GM18520 (cell line): ENCODE results near the gene ZNF320.
"Not testable (repeated sequence)": the region's sequence is repeated elsewhere in the genome, so short reads cannot be mapped to it uniquely, and the experiment has no call there.

ENCODE experiments used
- ATAC-seq: cut with Tn5 transposase; IDR thresholded peaks from one replicate; pipeline ENCODE4 v1.9.1; 2021; ENCODE audit not compliant: unreplicated experiment

ZNF320 gene

DNA sequence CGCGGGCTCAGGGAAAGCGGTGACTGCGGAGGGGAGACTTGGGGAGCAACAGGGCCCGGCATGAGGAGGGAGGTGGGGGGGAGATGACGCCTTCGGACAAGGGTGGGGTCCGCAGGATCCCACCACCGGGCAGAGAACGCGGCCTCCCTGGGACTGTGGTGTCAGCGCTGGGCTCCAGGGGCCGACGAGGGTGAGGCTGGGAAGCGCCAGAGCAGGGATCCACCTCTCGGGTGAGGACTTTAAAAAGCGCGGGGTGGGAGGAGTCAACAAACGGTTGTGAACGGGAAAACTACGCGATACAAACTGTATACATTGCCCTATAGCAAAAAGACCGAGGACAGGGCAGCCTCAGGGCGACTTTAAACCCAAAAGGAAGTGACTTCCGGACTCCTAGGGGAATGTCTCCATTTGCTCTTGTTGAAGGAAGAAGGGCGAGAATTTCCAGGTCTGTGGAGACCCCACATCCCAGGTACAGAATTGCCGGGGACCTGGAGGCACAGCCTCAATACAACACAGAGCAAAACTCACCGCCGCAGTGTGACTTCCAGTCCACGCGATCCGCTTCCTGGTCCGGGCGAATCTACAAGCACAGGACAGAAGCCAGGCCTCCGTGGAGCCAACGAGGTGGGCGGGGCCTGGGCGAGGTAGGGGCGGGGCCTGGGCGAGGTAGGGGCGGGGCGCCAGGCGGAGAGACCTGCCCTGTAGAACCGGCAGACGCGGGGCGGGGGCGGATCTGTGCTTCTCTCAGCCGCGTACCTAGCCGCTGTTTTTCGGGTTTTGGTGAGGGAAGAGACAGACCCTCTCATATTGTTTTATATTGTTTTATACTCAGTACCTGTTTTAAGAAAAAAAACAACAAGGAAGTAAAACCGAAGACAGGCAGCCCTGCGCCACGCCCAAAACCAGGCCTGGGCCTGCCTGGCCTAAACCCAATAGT lies 25.7 kb upstream of the ZNF320 start, which contains the start of gene ZNF888:
Gene ZNF888 (minus strand): TSS at position 588 of the 937 bp plus-strand sequence. CDS start 5,555 bp downstream, outside the sequence.
- no peak for ATAC-seq

DNA sequence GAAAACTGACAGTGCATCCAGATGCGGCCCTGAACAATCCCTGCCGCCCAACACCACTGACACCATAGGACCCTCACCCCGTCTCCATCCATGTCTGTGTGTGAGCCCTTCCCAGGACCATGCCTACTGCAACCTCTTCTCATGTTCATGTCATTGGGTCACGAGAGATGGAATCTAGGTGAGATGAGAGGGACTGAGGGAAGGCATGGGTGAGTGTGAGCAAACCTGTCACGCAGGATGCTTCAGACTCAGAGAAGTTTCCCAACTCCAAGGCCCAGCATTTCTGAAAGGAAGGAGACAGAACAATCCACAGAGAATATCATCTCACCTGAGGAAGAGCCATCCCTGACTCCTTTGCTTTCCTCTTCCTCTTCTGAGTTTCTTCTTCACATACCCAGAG lies 20.1 kb upstream of the ZNF320 start:
- ATAC-seq: no peak

DNA sequence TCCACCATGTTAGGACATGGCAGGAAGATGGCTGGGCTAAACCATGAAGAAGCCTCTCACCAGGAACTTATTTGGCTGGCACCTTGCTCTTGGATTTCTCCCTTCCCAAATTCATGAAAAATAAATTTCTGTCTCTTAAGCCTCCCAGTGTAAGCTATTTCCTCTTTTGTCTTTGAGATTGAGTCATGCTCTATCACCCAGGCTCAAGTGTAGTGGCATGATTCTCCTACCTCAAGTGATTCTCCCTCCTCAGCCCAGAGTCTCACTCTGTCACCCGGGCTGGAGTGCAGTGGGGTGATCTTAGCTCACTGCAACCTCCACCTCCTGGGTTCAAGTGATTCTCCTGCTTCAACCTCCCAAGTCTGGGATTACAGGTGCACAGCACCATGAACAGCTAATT lies 13.2 kb upstream of the ZNF320 start:
- no peak for ATAC-seq

DNA sequence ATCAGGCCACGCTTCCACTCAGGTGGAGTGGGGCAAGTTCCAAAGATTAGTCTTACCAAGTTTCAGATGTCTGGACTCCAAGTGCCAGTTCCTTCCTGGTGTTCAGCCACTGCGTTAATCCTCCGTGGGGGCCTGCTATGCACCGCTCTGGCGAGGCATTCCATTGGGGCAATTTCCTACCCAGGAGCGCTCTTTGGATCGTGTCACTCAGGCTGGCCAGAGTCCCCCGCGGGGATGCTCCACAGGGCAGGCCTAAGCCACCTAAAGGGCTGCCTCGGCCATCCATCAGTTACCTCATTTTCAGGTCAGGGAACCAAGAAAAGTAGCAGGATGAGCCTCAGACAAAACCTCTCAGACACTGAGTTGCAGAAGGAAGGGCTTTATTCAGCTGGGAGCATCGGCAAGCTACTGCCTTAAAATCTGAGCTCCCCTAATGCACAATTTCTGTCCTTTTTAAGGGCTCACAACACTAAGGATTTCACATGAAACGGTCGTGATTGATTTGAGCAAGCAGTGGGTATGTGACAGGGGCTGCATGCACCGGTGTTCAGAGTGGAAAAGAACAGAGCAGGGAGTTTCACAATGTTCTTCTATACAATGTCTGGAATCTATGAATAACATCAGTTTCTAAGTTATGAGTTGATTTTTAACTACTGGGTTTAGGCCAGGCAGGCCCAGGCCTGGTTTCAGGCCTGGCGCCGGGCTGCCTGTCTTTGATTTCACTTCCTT lies 6.8 kb upstream of the ZNF320 start:
- ATAC-seq: not testable (repeated sequence)

DNA sequence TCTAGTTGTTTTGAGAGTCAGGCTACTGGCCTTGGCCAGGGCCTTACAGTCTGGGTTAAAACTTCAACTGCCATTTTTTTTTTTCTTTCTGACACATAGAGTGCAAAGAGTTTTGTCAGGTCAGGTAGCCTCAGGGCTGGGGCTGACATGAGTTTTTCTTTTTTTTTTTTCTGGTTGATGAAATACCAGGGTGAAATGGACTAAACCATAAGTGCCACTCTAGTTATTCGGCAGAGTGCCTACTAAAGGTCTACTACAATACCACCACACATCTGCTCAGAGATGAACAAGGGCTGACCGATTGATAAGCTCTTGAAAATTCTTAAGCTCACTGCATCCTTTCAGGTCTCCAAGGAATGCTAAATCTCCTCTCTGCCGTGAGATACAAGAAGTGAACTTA lies 4.4 kb upstream of the ZNF320 start:
- no peak for ATAC-seq

DNA sequence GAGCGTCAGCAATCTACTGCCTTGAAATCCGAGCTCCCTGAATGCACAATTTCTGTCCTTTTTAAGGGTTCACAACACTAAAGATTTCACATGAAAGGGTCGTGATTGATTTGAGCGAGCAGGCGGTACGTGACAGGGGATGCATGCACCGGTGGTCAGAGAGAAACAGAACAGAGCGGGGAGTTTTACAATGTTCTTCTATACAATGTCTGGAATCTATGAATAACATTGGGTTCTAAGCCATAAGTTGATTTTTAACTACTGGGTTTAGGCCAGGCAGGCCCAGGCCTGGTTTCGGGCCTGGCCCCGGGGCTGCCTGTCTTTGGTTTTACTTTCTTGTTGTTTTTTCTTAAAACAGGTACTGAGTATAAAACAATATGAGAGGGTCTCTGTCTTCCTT lies 1.2 kb upstream of the ZNF320 start:
- ATAC-seq: not testable (repeated sequence)

DNA sequence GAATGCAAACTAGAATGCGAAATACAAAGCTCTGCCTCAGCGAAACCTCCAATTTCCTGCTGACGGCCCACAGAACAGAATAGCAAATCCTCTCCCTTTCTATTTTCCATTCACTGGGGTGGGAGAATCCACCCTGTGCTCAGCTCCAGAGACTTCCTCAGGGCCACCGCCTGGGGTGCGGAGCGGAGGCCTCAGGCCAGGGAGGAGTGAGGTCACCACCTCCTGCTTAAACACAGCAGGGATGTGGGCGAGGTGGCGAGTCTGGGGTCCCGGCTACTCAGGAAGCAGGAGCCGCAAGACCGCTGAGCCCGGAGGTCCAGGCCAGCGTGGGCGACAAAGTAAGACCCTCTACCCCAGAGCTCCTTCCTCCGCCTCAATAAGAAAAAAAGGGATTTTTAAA lies 666 bp upstream of the ZNF320 start:
- ATAC-seq: no peak

DNA sequence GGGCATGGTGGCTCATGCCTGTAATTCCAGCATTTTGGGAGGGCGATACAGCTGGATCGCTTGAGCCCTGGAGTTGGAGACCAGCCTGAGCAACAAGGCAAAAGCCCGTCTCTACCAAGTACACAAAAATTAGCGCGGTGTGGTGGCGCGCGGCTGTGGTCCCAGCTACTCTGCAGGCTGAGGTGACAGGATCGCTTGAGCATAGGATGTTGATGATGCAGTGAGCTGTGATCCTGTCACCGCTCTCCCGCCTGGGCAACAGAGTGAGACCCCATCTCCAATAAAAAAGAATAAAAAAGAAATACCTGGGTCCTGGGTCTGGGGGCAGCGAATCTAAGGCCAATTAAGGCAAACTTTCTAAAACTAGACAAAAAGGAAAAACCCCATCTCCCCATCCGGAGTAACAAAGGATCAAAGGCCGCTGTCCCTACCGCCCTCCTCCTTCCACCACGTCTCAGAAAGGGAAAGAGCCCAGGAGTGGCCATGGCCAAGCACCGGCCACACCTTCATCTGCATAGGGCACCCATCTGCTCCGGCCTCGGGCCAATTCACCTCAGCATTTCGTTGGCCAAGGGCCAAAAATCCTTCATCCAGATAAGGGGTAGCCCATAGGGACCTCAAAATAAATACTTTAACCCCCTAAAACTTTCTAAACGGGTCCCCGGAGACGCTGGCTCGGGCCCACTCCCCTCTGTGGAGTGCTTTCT lies 851 bp downstream of the ZNF320 start:
- ATAC-seq: no peak

DNA sequence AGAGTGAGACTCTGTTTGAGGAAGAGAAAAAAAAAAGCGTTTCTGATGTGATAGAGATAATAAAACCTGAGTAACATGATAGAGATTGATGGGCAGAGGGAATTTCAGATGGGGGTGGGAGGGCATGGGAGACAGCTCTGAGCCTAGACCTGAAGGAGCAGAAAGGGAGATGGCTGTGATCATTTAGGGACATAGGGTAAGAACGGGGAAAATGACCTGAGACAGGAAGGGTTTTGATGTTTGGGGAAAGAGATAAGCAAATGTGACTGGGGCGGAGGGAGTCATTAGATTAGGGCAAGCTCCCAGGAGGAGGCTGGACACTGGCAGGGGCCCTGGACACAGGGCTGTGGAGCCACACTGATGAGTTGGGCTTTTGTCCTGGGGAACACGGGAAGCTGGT lies 6.1 kb downstream of the ZNF320 start:
- no peak for ATAC-seq

DNA sequence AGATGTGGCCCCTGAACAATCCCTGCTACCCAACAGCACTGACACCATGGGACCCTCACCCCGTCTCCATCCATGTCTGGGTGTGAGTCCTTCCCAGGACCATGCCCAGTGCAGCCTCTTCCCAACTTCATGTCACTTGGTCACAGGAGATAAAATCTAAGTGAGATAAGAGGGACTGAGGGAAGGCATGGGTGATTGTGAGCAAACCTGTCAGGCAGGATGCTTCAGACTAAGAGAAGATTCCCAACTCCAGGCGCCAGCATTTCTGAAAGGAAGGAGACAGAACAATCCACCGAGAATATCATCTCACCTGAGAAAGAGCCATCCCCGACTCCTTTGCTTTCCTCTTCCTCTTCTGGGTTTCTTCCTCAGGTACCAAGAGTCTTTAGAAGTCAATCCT lies 7.5 kb downstream of the ZNF320 start:
- no peak for ATAC-seq

DNA sequence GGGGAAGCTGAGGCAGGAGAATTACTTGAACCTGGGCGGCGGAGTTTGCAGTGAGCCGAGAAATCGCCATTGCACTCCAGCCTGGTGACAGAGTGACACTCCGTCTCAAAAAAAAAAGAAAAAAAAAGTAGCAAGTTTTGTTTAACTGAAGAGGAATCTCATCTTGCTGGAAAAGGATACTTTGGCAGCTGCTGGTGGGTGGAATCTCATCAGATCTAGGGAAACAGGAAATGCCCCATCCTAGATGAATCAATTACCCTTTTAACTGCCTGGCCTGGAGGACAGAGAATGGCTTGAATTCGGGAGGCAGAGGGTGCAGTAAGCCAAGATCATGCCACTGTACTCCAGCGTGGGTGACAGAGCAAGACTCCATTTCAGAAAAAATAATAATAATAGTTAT lies 8.4 kb downstream of the ZNF320 start:
- no peak for ATAC-seq

DNA sequence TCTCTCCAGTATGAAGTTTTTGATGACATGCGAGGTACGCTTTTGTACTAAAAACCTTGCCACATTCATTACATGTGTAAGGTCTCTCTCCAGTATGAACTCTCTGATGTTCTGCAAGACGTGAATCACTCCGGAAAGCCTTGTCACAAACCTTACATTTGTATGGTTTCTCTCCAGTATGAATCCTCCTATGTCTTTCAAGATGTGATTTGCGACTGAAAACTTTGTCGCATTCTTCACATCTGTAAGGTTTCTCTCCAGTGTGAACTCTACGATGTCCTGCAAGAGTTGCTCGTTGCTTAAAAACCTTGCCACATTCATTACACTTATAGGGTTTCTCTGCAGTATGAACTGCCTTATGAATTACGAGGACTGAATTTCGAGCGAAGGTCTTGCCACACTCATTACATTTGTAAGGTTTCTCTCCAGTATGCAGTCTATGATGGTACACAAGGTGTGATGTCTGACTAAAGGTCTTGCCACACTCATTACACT lies 16.5 kb downstream of the ZNF320 start:
- no peak for ATAC-seq

DNA sequence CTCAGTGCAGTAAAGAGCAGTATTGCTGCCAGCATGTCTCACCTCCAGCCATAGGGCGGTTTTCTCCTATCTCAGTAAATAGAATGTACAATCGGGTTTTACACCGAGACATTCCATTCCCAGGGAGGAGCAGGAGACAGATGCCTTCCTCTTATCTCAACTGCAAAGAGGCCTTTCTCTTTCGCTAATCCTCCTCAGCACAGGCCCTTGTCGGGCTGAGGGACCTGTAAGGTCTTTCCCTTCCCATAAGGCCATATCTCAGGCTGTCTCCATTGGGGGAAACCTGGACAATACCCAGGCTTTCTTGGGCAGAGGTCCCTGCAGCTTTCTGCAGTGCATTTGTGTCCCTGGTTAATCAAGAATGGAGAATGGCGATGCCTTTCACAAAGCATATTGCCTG lies 24.4 kb downstream of the ZNF320 start:
- not testable (repeated sequence) for ATAC-seq

DNA sequence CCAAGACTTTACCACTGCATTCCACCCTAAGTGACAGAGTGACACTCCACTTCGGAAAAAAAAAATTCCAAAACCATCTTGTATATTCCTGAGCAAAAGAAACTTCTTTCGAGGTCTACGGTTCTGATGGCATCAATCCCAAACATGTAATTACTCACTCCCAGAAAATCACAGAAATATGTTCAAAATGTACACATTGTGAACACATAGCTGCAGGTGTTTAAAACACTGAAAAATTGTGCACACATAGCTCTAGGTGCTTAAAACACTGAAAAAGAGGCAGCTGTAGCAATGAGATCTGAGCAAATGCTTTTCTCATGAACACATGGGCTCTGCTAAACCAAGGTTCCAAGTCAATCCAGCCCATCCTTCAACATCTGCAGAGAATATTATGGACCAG lies 26.0 kb downstream of the ZNF320 start:
- ATAC-seq: no peak

DNA sequence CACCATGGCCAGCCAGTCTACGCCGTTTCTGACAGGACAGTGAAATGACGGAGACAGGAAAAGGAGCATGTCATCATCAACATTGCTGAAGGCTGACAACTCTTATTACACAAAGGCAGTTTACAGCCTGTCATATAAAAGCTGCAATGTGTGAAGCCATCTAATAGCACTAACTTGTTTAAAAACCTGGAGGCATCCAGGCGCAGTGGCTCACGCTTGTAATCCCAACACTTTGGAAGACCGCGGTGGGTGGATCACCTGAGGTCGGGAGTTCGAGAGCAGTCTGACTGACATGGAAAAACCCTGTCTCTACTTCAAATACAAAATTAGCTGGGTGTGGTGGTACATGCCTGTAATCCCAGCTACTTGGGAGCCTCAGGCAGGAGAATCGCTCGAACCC lies 29.4 kb downstream of the ZNF320 start:
- not testable (repeated sequence) for ATAC-seq

DNA sequence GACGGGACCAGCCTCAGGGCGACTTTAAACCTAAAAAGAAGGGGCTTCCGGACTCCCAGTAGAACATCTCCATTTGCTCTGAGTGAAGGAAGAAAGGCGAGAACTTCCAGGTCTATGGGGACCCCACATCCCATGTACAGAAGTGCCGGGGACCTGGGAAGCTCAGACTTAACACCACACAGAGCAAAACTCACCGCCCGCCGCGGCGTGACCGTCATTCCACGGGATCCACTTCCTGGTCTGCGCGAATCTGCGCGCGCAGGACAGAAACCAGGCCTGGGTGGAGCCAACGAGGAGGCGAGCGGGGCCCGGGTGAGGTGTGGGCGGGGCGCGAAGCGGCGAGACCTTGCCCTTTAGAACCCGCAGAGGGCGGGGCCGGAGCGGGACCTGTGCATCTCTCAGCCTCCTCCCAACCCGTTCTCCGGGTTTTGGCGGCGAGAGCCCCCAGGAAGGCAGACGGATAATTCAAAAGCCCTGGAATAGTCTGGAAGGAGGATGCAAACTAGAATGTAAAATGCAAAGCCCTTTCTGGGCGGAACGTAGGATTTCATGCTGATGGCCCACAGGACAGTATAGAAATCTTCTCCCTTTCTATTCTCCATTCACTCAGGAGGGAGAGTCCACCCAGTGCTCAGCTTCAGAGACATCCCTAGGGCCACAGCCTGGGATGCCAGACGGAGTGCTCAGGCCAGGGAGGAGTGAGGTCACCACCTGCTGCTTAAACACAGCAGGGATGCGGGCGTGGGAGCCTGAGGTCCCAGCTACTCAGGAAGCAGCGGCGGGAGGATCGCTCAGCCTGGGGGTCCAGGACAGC lies 39.9 kb downstream of the ZNF320 start, which contains the start of gene ZNF468:
Gene ZNF468 (minus strand): TSS at position 242 of the 814 bp plus-strand sequence. CDS start 3,347 bp downstream, outside the sequence.
- peak; percentile 93 for ATAC-seq

DNA sequence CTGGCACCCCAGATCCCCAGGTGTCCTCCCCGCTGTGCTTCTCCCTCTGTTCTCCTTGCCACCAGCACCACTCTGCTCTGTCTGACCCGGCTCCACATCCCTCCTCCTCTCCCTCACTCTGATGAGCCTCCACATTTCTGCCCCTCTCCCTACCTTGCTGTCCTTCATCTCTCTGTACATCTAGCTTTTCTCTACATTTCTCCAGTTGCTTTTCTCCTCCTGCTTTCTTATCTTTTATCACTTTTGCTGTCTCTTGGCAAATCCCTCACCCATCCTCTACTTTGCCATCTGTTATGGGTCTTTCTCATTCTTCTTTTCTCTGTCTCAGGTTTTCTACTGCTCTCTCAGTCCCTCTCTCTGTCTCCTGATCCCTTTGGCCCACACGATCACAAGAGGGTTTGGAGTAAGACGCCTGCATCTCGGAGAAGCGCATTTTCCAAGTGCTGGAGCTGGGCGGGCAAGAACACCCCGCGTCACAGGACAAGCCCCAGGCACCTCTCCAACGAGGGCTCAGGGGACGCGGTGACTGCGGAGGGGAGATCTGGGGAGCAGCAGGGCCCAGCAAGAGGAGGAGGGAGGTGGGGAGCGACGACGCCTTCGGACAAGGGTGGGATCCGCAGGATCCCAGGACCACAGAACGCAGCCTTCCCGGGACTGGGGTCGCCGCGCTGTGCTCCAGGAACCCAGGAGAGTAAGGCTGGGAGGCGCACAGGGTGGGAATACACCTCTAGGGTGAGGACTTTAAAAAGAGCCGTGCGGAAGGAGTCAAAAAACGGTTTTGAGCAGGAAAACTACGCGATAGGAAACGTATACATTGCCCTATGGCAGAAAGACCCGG lies 40.7 kb downstream of the ZNF320 start:
- ATAC-seq: not testable (repeated sequence)
